Measurements from ENCODE around the gene CCSER1.
"Not testable (repeated sequence)": the region's sequence is repeated elsewhere in the genome, so short reads cannot be mapped to it uniquely, and the experiment has no call there.

Gene CCSER1

DNA sequence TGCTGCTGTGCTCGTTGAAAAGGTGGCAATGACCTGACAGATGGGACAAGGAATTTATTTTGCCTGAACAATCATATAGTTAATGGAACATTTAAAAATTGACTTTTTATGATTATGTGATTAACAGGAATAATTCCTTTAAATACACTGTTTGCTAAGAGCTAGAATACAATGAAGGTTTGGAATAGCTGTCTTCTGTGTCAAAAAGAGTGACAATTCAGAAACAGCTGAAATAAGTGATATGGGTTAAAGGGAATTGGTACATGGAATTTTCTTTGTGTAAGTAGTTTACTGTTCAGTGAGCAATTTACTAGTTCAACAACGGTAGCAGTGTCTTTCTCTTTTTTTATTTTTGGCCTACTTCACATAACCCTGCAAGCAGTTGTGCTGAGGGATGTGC is 1093.1 kb downstream of the CCSER1 start:
- no peak for DNase-seq

DNA sequence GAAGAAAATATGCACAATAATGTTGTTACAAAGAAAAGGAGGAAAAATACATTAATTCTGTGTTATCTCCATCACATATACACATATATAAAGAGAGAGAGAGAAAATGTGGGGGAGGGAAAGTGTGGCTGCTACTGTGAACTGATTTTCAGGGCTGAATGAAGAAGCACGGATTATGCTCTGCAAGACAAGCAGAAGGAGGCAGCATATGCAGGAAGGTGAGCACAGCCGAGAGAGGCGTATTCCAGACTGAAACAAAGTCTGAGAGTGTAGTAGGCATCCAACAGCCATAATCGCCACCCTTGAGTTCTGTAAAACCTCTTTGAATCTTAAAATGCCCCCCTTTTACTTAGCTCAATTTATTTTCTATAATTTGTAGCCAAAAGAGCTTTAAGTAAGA is 1094.8 kb downstream of the CCSER1 start:
- no peak for DNase-seq

DNA sequence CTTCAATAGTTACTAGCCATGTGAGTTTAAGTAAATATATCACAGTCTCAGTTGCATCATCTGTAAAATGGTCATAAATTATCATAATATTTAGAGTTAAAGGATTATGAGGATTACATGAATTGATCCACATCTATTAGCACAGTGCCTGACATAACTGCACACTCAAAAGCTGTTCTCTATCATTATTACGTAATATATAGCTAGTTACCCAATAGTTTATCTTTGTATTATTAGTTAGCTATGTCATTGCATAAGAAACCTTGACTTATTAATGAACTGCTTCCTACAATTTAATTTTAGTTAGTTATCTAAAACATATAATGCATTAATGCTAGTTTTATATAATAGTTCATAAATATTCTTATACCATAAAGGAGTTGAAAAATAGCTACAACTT is 1099.7 kb downstream of the CCSER1 start:
- DNase-seq: no peak

DNA sequence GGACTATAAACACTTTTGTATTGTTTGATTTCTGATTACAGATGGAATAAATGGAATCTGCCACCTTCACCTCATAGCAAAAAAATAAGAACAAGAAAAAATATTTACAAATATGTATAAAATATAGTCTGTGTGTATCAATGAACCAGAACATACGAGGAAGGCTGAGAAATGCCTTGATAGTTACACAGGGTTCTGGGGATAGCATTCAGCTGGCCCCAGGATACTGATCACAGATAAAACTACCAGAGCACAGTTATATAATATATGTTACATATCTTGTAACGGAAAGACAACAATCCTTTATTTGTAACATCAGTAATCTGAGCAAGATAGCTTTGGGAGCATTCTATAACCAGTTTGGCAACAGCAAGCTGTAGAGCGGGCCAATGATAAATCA is 1101.5 kb downstream of the CCSER1 start:
- DNase-seq: no peak

DNA sequence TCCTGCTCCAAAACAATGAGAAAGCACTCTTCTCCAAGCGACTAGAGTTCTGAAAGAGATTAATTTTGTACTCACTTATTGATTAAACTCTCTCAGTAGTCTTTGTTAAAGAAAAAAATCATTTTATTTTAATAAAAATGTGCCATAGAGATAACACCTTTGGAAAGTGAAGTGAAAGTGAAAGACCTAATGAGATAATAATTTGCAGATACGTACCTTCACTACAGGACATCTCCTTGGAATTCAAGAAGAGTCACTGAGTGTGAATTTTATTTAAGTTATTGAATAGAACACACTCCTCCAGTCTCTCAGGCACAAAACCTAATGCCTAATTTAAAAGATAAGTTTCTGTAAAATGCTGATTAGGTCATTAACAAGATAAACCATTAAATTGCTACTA is 1106.0 kb downstream of the CCSER1 start:
- no peak for DNase-seq

DNA sequence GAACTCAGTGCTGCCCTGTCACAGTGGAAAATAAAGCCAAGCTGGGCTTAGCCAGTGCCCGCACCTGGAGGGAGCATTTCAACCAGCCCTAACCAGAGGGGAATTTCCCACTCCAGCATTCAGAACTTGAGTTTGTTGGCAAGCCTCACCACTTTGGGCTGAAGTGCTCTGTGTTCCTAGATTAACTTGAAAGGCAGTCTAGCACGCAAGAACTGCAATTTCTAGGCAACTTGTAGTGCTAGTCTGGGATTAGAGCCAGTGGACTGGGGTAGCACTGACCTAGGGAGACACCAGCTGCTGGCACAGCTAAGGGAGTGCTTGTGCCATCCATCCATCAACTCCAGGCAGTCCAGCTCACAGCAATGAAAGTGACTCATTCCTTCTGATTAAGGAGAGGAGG is 1115.9 kb downstream of the CCSER1 start:
- DNase-seq: no peak

DNA sequence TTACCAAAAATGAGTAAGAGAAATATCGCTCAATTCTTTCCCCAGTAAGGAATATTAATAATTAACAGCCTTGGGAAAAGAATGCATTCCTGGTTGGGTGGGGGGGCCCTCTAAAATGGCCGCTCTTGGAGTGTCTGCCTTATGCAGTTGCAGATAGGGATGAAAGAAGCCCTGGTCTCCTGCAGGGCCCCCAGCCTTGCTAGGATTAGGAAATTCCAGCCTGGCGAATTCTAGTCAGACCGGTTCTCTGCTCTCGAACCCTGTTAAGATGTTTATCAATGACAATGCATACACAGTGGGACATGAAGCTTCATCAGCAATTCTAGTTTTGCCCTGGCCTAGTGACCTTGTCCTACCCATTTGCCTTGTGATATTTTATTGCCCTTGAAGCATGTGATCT is 1128.8 kb downstream of the CCSER1 start:
- no peak for DNase-seq

DNA sequence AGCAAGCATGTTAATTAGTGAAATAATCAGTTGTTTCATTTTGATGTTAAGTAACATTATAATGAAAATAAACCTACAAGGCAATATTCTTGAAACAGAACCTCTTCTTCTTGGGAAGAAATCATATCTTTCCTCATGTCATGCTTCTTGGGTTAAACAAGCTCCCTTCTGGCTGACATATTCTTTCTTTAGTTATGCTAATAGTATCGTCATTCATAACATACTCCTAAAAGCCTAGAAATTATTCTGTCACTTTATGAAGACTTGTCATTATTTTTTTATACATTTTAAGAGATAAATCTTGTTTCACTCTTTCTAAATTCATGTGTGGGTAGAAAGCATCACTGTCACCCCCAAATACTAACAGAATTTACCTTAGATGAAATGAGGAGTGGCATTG is 1129.6 kb downstream of the CCSER1 start:
- DNase-seq: no peak

DNA sequence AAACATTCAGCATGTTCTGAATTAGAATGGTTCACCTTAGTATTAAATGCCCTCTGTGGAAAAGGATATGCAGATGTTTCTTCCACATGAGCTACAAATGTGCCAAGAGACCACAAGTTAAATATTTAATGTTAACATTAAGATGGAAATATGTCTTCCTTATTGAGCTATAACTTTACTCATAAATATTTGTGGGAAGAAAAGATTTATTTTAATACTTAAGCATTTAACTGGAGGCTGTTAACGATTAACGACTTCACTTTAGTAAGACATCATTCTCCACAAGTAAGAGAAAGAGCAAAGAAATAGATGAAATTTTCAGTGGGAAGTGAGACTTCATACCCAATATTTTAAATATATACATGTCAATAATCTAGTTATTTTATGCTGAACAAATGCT is 1130.5 kb downstream of the CCSER1 start:
- DNase-seq: no peak

DNA sequence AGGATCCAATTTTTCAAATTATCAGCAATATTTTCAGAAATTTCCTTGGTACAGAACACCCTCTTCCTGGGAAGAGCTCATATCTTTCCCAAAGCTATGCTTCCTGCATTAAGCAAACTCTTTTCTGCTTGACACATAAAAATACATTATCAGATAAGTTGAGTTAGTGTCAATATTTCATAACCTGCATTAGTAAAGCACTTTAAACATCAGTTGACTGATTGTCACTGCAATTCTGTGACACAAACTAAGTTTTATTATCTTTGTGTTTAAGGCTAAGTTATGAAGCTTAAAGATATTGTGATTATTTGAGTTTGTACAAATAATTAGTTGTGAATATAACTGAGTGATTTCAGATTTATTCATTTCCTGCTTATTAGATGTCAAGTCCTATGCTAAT is 1131.1 kb downstream of the CCSER1 start:
- DNase-seq: no peak

DNA sequence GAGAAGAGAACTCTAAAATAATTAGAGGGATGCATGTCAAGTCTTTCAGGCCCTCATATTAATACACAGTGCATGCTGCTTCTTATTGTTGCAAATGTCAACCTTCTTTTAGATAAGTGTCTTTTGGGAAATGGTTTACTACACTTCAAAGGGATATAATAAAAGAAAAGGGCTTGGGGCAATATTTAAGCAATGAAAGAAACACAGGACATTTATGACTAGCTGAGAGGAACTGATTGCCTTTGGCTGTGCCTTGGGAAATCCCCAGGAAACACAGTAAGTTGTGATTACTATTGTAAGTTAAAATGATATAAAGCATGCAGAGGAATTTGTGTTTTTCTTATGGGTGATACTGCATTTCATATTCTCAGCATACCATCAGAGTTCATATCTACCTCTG is 1140.3 kb downstream of the CCSER1 start:
- no peak for DNase-seq

DNA sequence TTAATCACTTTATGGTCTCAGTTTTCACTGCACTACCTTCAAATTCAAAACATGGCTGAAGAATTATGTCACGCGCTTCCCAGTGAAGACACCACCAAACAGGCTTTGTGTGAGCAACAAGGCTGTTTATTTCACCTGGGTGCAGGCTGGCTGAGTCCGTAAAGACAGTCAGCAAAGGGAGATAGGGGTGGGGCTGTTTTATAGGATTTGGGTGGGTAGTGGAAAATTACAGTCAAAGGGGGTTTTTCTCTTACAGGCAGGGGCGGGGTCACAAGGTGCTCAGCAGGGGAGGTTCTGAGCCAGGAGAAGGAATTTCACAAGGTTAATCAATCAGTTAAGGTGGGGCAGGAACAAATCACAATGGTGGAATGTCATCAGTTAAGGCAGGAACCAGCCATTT is 1141.3 kb downstream of the CCSER1 start:
- not testable (repeated sequence) for DNase-seq

DNA sequence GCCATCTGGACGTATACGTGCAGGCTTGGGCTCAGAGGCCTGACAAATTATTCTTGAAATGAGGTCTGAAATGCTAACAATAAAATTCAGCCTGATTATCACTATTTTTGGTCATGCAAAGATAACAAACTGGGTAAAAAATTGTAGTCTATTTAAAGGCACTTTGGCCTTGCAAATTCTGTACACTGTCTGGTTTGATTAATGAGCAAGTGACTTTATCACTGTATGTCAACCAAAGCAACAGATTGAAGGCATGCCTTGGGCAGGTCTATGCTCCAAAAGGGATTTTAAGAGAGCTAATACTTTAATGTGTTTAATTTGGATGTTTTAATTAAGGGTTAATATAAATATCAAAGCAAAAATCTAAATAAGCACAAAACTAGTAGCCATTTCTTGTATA is 1141.7 kb downstream of the CCSER1 start:
- no peak for DNase-seq

DNA sequence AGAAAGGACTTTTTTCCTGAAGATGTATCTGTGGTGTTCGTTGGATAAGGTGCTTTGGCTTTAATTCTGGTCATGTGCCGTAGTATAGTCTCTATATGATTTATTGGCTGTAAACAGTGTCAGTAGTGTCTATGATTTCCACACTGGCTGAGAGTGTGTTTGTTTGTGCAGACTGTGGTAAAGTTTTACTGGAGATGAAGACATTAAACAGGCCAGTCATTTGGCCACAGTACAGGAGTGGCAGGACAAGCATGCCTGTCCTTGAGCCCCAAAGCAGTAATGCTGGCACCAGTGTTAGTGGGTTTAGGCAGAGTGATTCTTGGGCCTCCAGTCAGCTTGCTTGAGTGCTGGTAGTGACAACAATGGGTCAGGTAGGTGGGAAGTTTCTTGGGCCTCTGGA is 1152.7 kb downstream of the CCSER1 start:
- DNase-seq: no peak

DNA sequence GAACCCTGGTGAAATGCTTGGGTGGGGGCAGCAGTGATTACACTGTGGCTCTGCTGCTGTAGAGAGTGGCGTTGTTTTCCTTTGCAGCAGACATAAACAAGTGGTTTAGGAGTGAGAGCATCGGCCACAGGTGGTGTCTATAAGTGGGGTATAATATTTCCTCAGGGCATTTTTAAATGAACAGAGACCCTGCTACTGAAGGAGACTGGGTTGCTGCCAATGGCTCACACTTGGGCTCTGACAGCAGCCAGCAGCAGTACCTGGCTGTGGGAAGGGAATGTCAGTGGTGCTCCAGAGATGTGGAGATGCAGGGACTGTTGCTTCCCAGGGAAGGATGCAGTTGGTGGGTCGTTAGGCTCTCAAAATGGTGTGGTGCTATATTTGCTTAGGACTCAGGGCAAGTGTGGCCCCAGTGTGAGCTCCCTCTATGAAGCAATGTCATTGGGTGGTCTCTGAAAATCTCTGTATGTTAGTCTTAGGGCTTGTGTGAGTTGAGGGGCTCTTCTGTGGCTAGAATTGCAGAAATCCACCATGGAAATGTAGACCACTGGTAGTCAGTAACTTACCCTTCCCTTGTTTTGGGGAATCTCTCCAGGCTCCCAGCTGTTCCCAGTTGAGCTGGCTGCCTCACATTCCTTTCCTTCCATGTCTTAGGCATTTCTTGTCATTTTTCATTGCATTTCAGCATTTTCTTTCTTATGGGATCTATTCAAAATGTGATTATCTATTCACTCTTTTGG is 1153.5 kb downstream of the CCSER1 start:
- DNase-seq: no peak

DNA sequence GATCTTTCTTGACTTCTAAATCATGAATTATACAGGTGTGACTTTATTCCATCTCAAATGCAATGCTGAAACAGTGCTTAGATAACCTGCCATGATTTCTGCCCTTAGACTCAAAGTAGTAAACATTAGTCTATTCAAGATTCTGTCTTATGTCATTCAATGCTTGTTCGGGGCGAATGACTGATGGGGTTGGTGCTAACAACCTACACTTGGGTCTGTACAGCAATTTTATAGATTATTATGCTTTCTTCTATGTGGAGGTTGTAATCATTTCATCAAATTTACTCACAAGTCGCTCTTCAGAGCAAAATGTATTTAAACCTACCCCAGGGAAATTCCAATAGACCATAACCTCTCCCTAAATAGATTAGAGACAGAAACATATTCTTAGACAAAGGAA is 1155.0 kb downstream of the CCSER1 start:
- no peak for DNase-seq

DNA sequence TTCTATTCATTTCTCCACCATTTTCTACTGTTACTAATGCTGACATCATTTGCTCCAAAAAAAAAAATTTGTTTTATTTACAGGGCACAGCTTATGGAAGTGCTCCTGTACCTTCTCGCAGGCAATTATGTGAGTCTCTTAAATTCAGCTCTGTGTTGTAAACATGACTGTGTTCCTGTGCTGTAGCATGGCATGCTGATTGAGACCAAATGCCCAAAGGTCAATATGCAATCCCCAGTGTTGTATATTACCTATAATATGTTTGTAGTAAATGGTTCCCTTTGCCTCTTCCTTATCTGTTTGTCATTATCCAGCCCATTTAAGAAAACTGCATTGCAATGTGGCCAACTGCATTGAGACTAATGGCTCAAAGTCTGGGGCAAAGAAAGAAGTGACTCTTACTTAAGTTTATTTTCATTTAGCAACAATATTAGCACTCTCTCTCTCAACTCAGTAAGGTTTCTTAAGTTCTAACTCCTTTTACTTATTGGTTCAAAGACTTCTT is 1156.6 kb downstream of the CCSER1 start:
- no peak for DNase-seq

DNA sequence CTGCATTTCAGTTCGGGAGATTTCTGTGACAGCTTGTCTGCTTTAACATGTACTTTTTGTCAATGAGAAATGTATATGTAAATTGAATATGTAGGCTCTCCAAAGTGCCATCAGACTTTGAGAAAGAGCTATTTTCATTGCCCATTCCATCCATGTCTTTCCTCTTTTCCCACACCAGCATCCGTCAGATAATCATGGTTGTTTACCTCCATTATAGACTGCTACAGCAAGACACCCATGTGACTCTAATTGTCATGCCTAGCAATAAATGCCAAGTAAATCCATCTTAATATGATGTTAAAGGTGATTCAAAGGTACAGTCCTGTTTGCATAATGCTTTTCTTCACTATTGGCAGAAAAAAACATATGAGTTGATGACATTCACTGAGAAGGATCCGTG is 1157.3 kb downstream of the CCSER1 start:
- DNase-seq: no peak

DNA sequence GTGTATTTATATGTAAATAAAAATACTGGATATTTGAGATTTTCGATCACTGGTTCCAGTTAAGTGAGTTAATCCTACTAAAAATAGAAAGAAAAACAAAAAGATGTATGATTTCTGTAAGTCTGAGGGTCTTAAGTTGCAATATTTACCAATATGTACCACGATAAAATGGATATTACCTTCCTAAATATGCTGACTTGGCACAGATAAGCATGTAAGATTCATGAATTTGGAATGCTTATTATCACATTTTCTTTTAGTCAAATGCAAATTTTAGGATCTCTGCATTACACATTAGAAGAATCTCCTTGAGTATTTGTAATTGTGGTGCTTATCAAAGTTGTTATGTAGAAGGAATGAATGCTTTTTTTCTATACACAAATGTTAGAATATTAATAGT is 1158.3 kb downstream of the CCSER1 start:
- no peak for DNase-seq

DNA sequence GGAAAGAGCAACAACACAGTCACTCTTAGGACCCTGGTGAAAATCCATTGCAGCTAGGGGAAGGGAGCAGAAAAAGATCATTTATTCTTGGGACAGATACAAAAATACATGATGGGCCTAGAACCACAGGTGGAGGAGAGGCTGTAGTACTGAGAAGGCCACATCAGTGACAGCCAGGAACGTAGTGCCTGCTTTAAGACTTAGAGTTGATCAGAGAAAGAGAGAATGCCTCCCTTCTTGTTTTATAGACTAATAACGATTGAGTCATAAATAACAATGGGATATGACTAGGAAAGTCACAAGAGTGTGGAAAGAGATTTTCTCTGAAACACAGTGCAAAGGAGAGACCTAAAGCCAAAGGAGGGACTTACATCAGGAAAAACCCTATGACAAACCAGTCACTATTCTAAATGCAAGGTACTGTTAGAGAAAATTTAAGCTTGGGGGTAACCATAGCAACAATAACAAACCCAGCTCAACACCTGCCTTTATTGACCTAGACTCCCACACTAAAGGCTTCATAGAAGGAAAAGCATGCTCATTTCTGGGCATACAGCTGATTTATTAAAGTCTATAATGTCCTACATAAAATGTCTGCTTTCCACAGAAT is 1161.6 kb downstream of the CCSER1 start:
- DNase-seq: no peak

DNA sequence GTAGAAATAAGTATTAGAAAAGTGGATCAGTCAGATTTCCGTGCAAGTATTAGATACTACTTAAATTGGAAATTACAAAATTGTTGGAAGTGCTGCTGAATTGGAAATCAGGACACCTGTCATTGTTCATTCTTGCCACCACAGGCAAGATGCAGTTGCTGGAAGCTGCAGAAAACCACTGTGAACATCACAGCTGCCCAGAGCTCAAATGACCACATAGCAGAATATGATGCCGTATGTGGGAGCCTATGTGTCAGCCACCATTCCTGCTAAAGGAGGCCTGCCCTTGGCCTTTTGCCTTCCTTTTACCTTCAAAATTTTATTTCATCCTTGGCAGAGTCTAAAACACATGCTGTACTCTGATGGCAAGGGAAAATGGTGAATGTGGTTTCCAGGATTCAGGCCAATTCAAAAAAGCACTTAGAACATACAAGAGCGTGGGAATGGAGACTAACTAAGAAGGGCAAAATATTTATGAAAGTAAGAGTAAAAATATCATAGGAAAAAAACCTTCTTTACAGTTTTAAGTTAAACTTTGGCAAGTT is 1171.0 kb downstream of the CCSER1 start:
- DNase-seq: no peak

DNA sequence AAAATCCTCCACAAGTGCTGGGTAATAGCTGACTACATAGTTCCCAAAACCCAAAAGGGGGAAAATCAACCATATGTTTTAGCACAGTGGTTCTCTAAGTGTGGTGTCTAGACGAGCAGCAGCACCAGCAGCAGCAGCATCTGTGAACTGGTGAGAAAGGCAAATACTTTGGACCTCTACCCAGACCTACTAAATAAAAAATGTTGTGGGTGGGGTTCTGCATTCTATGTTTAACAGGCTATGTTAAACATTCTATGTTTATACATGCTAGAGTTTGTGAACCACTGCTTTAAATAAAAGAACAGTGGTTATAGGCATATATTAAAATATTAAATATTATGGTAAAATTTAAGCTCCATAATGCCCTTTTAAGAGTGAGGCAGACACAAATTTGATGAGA is 1171.6 kb downstream of the CCSER1 start:
- no peak for DNase-seq

DNA sequence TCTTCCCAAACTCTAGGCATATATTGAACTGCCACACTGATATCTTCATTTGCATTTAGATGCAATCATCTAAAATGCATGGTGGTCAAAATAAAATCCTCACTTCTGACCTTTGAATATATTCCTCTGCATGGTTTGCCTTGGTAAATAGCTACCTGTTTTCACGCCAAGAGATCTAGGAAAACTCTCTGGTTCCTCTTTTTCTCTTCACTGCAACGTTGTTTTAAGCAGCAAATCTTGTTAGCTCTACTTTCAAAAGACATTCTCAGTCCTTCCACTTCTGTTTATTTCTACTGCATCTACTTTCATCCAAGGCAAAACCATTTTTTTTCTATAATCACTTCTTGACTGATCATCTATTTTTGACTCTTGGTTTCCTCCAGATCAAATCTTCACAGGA is 1174.9 kb downstream of the CCSER1 start:
- DNase-seq: no peak

DNA sequence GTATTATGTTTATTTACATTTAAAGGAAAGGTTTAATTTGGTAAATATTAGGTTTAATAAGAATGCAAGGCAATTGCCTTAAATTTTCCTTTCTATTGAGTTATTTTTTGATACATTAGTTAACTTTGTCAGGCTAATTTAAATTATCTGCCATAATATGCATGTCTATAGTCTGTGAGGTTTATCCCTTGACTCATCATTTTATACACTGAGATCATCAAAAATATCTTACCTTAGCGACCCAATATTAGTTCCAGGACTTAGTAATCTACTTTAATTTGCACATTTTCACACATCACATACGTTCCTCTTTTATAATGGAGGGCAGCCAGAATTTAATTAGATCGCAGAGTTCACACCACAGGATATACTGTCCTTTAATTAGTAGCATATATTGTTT is 1177.1 kb downstream of the CCSER1 start:
- DNase-seq: no peak

DNA sequence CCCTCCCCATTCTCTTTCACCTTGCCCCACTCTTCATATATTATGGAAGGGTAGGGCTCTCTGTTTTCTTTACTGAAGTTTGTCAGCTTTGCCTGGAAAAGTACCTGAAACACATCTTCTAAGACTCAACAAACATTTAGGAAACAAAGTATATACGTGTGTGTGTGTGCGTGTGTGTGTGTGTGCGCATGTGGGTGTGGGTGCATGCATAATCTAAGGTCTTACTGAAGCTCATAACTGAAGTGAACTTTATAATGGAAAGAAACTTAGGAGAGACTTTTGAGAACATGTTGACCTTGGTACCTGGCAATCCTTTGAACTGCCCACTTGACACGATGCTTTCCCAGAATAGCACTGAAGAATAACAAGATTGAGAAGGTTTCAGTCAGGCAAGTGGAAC is 1190.2 kb downstream of the CCSER1 start:
- no peak for DNase-seq
